GM21367 (cell line): ENCODE results near the gene RNF144B.
A peak's percentile ranks its signal among the peaks of the same experiment; 100 is the strongest.
"Not testable (repeated sequence)": the region's sequence is repeated elsewhere in the genome, so short reads cannot be mapped to it uniquely, and the experiment has no call there.

Experiments used
- ATAC-seq: cut with Tn5 transposase; IDR thresholded peaks from one replicate; pipeline ENCODE4 v1.9.1; 2021; ENCODE audit not compliant: unreplicated experiment

The RNF144B gene

GRCh38 chr6:18387061-18387721, at the start of gene RNF144B:
TSS of gene RNF144B (plus strand) at chr6:18387350. CDS start at chr6:18399535, 12,185 bp downstream.
- peak; percentile 88 for ATAC-seq

DNA sequence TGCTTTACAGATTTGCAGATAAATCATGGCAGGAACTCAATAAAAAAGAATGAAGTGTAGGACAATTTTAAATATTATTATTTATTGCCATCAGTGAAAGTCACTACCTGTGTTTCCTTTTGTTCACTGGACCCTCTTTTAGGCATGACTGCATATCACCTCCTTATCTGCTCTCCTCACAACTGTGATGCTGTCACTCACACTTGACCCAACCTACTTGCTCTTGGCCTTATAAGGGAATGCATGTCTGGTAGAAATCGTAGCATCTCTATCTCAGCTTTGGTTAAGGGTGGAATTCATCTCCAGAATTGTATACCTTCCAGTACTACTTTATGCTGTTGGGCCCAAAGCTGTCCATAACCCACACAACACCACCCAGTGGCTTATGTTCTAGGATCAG, 47.6 kb upstream of the RNF144B start:
- ATAC-seq: no peak

- ATAC-seq: no peak
These were observed 46.2 kb upstream of the RNF144B start for GRCh38 chr6:18340781-18341551.

GRCh38 chr6:18342223-18342622, 44.9 kb upstream of the RNF144B start:
- no peak for ATAC-seq

DNA sequence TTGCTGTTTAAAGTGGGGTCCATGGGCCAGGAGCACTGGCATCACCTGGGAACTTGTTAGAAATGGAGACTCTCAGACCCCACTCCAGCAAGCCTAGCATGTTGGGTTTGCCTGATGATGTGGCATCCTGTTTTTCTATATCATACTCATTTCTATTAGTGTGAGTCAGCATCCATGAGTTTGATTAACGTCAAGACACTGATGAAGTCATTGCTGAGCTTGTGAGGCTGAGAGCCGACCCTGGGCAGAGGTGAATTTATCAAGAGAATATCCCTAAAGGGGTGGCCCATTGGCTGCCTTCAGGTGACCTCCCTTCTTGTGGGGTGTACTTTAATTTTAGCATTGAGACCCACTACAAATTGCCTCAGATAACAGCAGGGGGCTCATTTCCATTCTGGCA, 43.4 kb upstream of the RNF144B start:
- ATAC-seq: no peak

DNA sequence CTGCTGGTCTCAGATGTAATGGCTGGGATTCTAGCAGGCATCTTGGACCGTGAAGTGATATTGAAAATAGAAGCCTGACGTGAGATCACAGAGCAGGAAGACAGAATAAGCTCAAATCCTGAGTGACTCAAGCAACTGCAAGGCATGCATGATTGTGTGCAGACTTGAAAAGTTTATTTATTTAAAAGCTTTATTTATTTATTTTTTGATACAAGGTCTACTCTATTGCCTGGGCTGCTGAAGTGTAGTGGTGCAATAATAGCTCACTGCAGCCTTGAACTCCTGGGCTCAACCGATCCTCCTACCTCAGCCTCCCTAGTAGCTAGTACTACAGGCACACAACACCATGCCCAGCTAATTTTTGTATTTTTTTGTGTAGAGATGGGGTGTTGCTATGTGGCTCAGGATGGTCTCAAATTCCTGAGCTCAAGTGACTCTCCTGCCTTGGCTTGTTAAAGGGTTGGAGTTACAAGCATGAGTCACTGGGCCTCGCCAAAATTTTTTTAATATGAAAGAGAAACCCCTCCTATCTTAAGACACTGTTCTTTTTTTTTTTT, 40.1 kb upstream of the RNF144B start:
- no peak for ATAC-seq

GRCh38 chr6:18347866-18348265, 39.3 kb upstream of the RNF144B start:
- no peak for ATAC-seq

DNA sequence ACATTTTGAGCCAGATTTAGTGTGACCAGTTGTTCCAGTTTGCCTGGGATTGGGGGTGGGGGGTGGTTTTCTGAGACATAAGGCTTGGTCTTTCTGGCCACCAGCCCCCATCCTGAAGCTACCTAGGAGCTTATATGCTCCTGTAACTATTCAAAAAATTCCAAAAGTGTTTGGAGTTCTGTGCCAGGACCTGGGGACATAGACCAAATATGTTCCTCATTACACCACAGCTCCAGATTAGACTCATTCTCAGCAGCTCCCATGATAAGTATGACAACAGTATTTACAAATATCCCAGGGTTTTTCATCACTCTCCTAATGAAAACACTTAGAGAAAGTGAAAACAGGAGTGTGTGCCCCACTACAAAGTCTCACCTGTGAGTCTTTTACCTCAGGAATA, 37.8 kb upstream of the RNF144B start:
- ATAC-seq: no peak

DNA sequence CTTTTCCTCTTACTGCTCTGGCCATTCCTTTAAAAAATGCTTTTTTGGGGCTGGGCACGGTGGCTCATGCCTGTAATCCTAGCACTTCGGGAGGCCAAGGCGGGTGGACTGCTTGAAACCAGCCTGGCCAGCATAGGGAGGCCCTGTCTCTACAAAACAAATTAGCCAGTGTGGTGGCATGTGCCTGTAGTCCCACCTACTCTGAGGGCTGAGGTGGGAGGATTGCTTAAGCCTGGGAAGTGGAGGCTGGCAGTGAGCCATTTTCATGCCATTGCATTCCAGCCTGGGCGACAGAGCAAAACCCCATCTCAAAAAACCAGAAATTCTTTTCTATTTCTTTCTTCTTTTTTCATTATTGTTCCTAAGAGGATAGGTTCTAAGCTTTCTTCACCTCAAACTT, 36.9 kb upstream of the RNF144B start:
- no peak for ATAC-seq

DNA sequence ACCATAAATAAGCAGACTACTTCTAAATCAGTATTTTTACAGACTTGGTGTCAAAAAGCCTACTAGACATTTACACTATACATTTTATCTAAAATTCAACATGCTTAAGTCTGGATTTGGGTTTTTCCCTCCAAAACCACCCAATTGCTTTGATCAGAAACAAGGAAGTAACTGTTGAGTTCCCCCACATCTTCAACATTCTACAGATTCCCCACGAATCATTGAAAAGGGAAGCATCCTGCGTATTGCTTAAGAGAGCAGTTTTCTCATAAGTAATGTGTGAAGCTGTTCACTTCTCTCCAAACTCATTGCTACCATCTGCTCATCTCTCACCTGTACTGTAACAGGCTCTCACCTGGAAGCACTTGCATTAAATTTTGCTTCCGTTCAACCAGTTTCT, 36.4 kb upstream of the RNF144B start:
- ATAC-seq: no peak

GRCh38 chr6:18352001-18352400, 35.1 kb upstream of the RNF144B start:
- ATAC-seq: no peak

- ATAC-seq: no peak
These were observed 34.3 kb upstream of the RNF144B start for GRCh38 chr6:18352842-18353241.

- ATAC-seq: no peak
These were observed 33.9 kb upstream of the RNF144B start for GRCh38 chr6:18353251-18353650.

DNA sequence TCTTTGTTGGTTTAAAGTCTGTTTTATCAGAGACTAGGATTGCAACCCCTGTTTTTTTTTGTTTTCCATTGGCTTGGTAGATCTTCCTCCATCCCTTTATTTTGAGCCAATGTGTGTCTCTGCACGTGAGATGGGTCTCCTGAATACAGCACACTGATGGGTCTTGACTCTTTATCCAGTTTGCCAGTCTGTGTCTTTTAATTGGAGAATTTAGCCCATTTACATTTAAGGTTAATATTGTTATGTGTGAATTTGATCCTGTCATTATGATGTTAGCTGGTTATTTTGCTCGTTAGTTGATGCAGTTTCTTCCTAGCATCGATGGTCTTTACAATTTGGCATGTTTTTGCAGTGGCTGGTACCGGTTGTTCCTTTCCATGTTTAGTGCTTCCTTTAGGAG, 29.6 kb upstream of the RNF144B start:
- ATAC-seq: not testable (repeated sequence)

DNA sequence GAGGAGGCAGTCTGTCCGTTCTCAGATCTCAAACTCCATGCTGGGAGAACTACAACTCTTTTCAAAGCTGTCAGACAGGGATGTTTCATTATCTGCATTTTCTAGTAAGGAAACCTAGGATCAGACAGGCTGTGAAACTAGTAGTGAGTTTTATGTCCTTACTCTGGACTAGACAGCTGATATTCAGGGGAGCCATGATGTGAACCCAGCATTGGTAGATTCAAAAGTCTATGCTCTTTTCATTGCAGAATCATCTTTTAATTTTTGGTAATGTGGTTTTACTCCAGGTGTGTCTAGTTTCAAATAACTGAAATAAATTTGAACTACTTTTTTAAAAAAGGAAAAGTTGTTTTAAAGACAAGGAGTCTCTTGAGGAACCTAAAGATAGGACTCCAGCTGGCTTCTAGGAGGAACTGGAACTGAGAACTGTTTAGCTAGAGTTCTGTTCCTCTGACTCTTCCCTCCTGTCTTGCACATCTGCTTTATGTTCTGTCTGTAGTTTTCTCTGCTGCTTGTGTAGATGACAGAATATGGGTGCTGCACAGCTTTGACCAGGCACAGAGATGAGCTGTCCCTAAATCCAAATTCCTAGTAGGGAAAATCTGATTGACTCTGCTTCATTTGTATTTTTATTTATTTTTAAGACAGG, 27.8 kb upstream of the RNF144B start:
- peak; percentile 97 for ATAC-seq

- peak; percentile 51 for ATAC-seq
These were observed 27.0 kb upstream of the RNF144B start for GRCh38 chr6:18360188-18360587.

- ATAC-seq: no peak
These were observed 25.0 kb upstream of the RNF144B start for GRCh38 chr6:18362058-18362561.

- ATAC-seq: no peak
These were observed 23.4 kb upstream of the RNF144B start for GRCh38 chr6:18363746-18364145.

DNA sequence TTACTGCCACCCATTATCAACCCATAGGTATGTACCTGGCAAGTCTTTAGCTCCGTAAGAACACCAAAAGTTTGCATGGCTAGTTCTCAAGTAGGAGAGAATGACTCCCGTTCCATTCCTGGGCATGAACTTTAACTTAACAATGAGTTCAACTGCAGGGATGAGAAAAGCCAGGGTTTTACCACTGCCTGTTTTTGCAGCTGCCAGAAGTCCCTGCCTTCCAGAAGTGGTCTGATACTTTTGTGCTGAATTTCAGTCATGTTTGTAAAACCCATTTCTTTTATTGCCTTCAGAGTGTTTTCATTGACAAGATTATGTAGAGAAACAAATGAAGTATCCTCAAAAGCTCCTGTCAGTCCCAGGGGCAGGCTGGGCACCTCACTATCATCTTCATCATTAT, 22.6 kb upstream of the RNF144B start:
- not testable (repeated sequence) for ATAC-seq

- ATAC-seq: no peak
These were observed 19.8 kb upstream of the RNF144B start for GRCh38 chr6:18367371-18367770.

DNA sequence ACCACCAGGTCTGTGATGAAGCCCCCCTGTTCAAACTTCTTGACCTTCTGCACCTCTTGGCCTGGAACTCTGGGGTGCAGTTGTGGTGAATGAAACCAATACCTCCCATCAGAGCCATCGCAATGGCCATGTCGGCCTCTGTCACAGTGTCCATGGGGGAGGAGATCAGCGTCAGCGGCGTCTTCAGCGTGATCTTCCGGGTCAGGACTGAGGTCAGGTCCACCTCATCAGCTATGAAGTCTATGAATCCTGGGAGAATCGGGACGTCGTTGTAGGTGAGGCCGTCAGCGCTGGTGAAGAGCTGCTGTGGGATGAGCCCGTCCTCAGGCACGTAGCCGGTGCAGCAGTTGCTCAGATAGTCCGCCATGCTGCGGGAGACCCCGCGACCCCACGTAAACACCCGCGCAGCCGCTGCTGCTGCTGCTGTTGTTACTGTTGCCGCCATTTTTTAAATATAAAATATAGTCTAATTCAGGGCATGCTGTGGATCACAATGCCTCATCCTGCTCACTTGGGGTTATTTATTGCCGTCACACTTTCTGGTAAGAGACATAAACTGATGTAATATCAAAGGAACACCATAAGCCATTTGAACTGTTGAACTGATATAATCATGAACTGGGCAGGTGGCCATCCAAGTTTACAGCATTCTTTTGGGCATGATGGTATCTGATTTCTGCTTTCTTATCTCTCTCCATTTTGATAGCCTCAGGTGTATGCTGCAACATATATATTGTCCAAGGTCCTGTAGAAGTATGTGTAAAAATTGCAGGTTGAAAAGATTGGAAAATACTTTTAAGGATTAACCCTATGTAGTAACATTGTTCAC, 18.7 kb upstream of the RNF144B start:
- ATAC-seq: no peak
